Measurements from ENCODE around the gene MSANTD3. TPM values are rescaled to one million over a fixed set of nuclear protein-coding genes. Genes with fewer than 3 reads are reported as not detected.
A peak's percentile ranks its signal among the peaks of the same experiment; 100 is the strongest.

The MSANTD3 gene
- polyA plus RNA-seq, 1 donor: 23.9 TPM

DNA sequence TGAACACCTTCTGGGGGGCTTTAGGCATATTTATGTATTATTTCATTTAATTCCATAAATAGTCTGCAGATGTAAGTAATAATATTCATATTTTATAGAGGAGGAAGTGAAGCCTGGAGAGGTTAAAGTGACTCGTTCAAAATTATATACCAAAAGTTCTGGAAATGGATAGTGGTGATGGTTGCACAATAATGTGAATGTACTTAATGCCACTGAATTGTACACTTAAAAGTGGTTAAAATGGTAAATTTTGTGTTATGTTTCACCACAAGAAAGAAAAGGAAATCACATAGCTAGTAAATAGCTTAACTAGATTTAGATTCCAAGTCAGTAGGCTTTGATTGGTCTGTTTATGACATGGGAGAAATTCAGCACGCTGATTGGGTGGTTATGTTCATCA lies 33.0 kb downstream of the MSANTD3 start:
- no peak for DNase-seq

DNA sequence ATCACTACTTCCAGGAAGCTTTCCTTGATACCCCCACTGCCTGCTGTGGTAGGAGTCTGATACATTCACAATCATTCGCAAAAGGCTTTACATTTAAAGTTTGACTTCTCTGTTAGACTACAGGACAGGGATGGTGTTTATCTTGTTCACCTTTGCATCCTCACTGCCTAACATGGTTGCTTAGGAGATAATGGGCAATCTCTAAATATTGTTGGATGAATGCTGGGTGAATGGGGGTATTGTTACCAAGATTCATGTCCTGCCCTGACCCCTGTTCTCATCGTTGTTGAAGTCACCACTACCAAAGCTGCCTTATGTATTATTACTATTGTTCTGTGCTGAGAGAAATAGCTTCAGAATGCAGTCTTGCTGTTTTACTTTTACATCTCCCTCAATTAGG lies 38.3 kb downstream of the MSANTD3 start:
- DNase-seq: no peak

DNA sequence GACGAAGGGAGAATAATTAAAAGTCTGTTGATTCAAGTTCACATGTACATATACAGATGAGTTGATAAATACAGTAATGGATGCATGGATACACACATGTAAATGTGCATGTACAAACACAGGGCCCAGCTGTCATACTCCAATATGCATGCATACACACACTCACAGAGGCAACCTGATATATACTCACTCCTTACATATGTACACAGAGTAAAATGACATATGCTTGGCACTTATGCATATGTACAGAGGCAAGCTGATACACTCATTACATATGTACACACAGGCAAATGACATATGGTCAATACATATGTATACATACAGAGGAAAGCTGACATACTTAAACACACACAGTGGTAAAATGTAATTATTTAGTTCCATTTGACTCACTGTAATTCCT lies 38.8 kb downstream of the MSANTD3 start:
- DNase-seq: no peak

DNA sequence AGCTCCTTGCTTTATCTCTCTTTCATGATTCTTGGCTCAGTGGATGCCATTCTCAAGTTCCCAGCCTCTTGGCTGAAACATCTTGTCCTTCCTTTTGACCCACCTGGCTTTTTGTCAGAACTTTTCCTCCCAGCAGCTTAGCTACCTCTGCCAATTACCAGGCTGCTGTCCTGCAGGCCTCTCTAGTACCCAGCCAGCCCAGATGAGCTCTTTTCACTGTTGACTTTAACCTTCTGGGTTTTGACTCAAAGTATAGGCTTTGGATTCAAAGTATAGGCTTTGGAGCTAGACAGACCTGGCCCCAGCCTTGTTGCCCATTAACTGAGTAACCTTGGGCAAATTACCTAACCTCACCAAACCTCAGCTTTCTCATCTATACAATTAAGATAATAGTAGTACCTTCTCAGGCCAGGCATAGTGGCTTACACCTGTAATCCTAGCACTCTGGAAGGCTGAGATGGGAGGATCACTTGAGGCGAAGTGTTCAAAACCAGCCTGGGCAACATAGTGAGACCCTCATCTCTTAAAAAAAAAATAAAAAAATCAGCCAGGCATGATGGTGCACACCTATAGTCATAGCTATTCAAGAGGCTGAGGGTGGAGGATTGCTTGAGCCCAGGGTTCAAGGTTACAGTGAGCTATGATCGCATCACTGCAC lies 39.4 kb downstream of the MSANTD3 start:
- no peak for DNase-seq

DNA sequence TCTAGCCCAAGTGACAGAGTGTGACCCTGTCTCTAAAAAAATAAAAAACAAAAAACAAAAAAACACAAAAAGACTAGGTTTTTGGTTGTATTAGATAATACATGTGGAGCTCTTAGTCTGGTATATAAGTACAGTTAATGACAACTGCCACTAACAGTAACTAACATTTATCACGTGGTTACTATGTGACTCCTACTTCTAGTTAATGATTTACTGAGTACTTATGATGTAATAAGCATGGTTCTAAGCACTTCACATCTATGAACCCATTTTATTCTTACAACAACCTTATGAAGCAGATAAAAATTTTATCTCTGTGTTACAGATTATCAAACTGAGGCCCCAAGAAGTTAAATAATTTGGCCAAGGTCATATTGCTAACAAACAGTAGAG lies 39.9 kb downstream of the MSANTD3 start:
- DNase-seq: no peak

DNA sequence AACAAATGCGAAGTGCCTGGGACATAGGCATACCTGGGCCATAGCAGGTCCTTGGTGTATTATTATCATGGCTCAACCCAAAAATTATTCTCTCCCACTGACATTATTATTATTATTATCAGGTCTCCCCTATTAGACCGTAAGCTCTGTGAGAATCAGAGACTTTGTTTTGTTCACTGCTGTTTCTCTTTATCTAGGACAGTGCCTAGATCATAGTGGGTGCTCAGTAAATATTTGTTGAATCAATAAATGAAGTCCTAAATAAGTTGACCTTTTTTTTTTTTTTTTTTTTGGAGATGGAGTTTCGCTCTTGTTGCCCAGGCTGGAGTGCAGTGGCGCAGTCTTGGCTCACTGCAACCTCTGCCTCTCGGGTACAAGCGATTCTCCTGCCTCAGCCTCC lies 41.1 kb downstream of the MSANTD3 start:
- DNase-seq: no peak

- DNase-seq: no peak
Observed at GRCh38 chr9:100472268-100472667, 45.3 kb downstream of the MSANTD3 start.

GRCh38 chr9:100472788-100473275 lies 45.9 kb downstream of the MSANTD3 start, which contains the start of gene TMEFF1:
Gene TMEFF1, plus strand, starts transcription at chr9:100473149. Its CDS starts 396 bp downstream, at chr9:100473545.
- DNase-seq: peak; percentile 68

DNA sequence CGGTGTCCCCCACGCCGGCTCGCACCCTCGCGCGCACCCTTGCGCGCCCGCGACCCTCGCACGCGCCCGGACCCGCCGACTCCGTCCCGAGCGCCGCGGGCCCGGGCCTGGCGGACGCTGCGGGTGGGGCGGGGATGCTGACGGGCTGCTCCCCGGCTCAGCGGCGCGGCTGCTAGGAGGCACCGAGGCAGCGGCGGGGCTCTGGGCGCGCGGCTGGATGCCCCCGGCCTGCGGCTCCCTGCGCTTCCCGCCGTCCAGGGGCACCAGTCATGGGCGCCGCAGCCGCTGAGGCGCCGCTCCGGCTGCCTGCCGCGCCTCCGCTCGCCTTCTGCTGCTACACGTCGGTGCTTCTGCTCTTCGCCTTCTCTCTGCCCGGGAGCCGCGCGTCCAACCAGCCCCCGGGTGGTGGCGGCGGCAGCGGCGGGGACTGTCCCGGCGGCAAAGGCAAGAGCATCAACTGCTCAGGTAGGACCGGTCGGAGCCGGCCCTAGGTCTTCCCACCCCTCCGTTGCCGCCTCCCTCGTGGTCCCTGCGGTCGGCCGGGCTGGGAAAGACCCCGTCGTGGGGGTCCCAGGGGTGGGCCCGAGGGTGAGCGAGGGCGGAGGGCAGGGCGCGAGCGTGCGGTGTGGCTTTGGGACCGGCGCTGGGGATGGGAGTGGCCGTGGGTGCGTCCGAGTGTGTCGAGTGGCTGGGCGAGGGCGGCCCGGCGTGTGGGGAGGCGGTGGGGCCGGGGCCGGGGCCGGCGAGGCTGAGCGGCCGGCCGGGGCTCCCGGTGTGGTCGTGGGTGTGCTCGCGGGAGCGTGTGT lies 46.5 kb downstream of the MSANTD3 start:
- DNase-seq: peak; percentile 46

GRCh38 chr9:100474082-100474923 lies 47.4 kb downstream of the MSANTD3 start:
- DNase-seq: no peak

GRCh38 chr9:100474924-100475276 lies 48.0 kb downstream of the MSANTD3 start:
- DNase-seq: no peak

DNA sequence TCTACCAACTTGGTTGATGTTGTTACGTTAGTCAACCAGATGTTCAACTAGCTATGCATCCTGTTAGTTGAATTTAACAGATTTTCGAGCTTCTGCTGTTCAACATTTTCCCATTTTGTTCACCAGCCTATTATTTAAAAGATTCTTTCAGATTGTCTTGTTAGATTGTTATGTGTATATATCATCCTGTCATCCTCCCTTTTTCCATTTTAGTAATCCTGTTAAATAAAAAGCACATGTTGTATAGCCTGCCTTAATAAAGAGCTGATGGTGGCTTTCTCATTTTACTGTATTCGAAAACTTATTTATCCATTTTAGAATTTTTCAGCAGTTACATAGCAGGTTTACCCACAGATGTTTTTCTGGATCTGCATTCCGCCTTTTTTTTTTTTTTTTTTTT lies 50.3 kb downstream of the MSANTD3 start:
- DNase-seq: no peak

GRCh38 chr9:100478192-100478591 lies 51.2 kb downstream of the MSANTD3 start:
- DNase-seq: no peak

DNA sequence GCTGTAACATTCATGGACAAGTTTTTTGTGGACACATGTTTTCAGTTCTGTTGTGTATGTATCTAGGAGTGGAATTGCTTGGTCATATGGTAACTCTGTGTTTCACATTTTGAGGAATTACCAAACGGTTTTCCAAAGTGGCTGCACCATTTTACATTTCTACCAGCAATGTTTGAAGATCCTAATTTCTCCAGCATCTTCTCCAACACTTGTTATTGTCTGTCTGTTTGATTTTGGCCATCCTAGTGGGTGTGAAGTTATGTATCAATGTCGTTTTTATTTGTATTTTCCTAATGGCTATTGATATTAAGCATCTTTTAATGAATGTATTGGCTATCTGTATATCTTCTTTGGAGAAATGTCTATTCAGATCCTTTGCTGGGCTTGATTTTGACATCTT lies 52.9 kb downstream of the MSANTD3 start:
- DNase-seq: no peak

GRCh38 chr9:100485196-100485595 lies 58.3 kb downstream of the MSANTD3 start:
- DNase-seq: no peak

DNA sequence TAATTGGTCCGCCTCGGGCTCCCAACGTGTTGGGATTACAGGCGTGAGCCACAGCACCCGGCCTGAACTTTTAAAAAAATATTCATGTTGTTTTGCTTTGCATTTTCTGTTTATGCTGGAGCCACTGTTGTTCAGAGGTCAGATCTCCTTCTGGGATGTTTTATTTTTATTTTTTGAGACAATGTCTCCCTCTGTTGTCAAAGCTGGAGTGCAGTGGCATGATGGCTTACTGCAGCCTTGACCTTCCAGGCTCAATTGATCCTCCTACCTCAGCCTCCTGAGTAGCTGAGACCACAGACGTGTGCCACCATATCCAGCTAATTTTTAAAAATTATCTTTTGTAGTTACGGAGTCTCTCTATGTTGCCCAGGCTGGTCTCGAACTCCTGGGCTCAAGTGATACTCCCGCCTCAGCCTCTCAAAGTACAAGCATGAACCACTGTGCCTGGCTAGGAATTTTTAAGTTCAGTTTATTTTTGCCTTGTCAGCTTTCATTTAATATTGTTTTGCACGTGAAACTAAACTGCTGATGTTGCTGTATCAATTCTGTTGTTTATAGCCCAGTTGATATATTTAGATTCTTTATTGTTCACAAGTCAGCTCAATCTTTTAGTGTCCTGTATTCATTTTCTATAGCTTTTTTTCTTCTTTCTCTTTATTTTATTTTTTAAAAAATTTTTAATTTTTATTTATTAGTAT lies 59.7 kb downstream of the MSANTD3 start:
- DNase-seq: no peak

- no peak for DNase-seq
Observed at GRCh38 chr9:100488177-100488576, 61.2 kb downstream of the MSANTD3 start.

DNA sequence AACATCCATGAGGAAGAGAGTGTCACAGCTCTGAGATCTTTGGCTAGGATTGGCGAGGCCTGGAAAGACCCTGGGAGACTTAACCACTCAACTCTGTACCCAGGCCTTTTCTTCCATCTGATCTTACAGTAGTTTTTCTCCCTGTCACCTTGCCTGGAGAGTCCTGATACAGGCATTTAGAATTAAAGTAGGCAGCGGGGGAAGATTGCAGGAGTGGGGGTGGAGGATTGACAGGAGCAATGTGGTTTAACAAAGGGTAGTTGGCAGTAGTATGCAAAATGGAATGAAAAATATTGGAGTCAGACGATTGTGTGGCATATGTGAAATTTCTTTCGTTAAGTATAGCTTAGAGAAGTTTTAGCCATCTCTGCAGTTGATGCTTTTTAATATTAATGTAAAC lies 62.9 kb downstream of the MSANTD3 start:
- DNase-seq: no peak

DNA sequence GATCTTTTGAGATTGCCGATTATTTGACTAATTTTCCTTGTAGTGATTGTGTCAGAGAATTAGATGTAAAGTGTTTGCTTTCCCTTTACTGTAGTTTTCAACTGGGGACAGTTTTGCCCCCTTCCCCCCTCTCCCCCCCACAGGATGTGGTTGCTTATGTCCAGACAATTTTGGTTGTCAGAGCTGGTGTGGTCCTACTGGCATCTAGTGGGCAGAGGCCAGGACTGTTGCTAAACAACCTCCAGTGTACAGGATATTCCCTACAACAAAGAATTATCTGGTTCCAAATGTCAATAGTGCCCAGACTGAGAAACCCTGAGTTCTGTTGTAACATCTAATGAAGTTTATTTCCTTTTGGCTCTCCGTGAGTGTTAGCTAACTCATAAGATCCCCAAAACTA lies 66.0 kb downstream of the MSANTD3 start:
- DNase-seq: no peak

GRCh38 chr9:100498592-100498991 lies 71.6 kb downstream of the MSANTD3 start:
- no peak for DNase-seq

DNA sequence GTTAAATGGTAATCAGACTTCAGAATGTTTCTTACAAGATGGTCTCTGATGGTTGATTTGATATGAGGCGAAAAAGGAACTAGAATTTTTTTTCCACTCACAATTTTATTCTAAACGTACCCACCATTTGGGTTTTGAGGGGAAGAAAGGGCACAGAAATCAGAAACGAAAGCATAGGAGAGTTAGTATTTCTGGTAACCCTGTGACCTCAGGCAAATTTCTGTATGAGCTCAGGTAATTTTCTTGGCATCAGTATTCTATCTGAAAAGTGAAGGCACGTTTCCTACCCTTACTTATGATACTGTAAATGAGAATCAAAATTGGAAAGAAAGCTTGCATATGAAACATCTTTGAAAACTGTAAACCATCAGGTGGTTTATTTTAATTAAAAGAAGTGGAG lies 72.5 kb downstream of the MSANTD3 start:
- no peak for DNase-seq

DNA sequence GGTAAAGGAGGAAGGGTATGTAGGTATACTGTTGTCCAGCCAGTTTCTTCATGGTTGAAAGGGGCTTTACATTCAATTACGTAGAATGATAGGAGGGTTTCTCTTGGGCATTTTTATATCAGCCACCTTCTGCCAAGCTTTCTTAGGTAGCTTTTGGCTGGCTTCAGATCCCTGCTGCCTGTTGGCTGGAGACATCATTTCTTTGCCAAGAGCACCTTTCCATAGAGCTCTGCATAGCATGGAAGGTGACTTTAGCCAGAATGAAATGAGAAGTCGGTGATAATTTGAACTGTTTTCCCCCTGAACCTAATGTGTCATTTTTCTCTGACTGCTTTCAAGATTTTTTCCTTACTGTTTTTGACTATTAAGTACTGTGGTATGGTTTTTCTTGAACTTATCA lies 72.9 kb downstream of the MSANTD3 start:
- DNase-seq: no peak
